Naive thymus-derived CD4-positive, alpha-beta T cell (primary cell): Measurements from ENCODE around the gene DMD. TPM values are rescaled to one million over a fixed set of nuclear protein-coding genes. Genes with fewer than 3 reads are reported as not detected.

Experiments
- ATAC-seq: fragments of 150-1000 bp; cut with Tn5 transposase; 2 replicates; pipeline ENCODE4 v1.10.0; 2021; ENCODE audit warnings: mild to moderate bottlenecking, moderate library complexity
- CTCF ChIA-PET: fragments of 350-600 bp; sonication (Branson Sonifier 250); formaldehyde crosslinking; loops from one replicate; lab custom pipeline; 2021; ENCODE audit warnings: antibody characterized with exemption; lab: Charles Lee
- POLR2A ChIA-PET: fragments of 350-600 bp; sonication (Branson Sonifier 250); formaldehyde crosslinking; loops from one replicate; lab custom pipeline; 2021; ENCODE audit warnings: antibody characterized with exemption, inconsistent platforms; lab: Charles Lee
- DNase-seq, 9 donors: peaks; one replicate each; pipeline versions ENCODE4 v3.0.0 to v3.0.0-alpha.2; 2020 to 2022; ENCODE audit warnings: mixed read lengths in 1 of 9
- H3K27ac ChIP-seq: one replicate; pipeline ENCODE4 v1.7.0; 2013; ENCODE audit warnings: mild to moderate bottlenecking, low read depth, low read length, moderate library complexity
- H3K27me3 ChIP-seq, 2 donors: one replicate each; pipeline ENCODE4 v1.7.0; 2013; ENCODE audit warnings: low read length in 2 of 2, mild to moderate bottlenecking in 2 of 2, moderate library complexity in 2 of 2; ENCODE audit not compliant: control insufficient read depth in 2 of 2, insufficient read depth in 2 of 2
- H3K36me3 ChIP-seq, 3 experiments: 1 replicate in 2 of 3; 2 replicates in 1 of 3; pipeline ENCODE4 v1.7.0; 2013; ENCODE audit warnings: low read length in 3 of 3, mild to moderate bottlenecking in 3 of 3, moderate library complexity in 1 of 3; ENCODE audit not compliant: insufficient read depth in 3 of 3, control insufficient read depth in 2 of 3
- H3K4me1 ChIP-seq, 2 donors: one replicate each; pipeline ENCODE4 v1.7.0; 2013; ENCODE audit warnings: low read length in 2 of 2, mild to moderate bottlenecking in 2 of 2, moderate library complexity in 1 of 2; ENCODE audit not compliant: control insufficient read depth in 2 of 2, insufficient read depth in 2 of 2
- H3K4me3 ChIP-seq: 2 replicates; pipeline ENCODE4 v1.7.0; 2013; ENCODE audit warnings: mild to moderate bottlenecking, low read length
- H3K9me3 ChIP-seq, 3 experiments: 1 replicate in 2 of 3; 2 replicates in 1 of 3; pipeline ENCODE4 v1.7.0; 2013; ENCODE audit warnings: low read length in 3 of 3; ENCODE audit not compliant: control insufficient read depth in 2 of 3
- H3K27ac Mint-ChIP-seq, 9 donors: one replicate each; pipeline ENCODE4 v1.8.0; 2020 to 2022; ENCODE audit warnings: mixed read lengths in 9 of 9, mild to moderate bottlenecking in 8 of 9, moderate library complexity in 5 of 9, inconsistent platforms in 2 of 9
- H3K27me3 Mint-ChIP-seq, 5 donors: one replicate each; pipeline ENCODE4 v1.8.0; 2021 to 2022; ENCODE audit warnings: mixed read lengths in 5 of 5, mild to moderate bottlenecking in 1 of 5
- H3K36me3 Mint-ChIP-seq, 5 donors: one replicate each; pipeline ENCODE4 v1.8.0; 2020 to 2022; ENCODE audit warnings: mixed read lengths in 5 of 5, mild to moderate bottlenecking in 3 of 5, inconsistent platforms in 1 of 5
- H3K4me1 Mint-ChIP-seq, 7 donors: one replicate each; pipeline ENCODE4 v1.8.0; 2020 to 2022; ENCODE audit warnings: mixed read lengths in 7 of 7, mild to moderate bottlenecking in 3 of 7, inconsistent platforms in 1 of 7
- H3K4me3 Mint-ChIP-seq, 10 donors: one replicate each; pipeline ENCODE4 v1.8.0; 2020 to 2022; ENCODE audit warnings: mild to moderate bottlenecking in 10 of 10, mixed read lengths in 10 of 10, moderate library complexity in 6 of 10, inconsistent platforms in 2 of 10
- H3K9me3 Mint-ChIP-seq, 11 donors: one replicate each; pipeline ENCODE4 v1.8.0; 2020 to 2022; ENCODE audit warnings: mixed read lengths in 11 of 11, mild to moderate bottlenecking in 4 of 11, inconsistent platforms in 1 of 11, moderate library complexity in 1 of 11
- intact Hi-C, 2 donors: fragments of 100-400 bp; cut with micrococcal nuclease; formaldehyde crosslinking; loops; one replicate each; pipeline ENCODE4 v1.15.1; 2023
- polyA plus RNA-seq, 2 donors: library from polyadenylated mRNA; unstranded; fragments of 300-500 nt; fragmentation: Illumina TruSeq; gene quantifications; one replicate each; pipeline ENCODE4 v1.2.3, GENCODE V29; 2021
- total RNA-seq, 6 experiments: library from RNA in 5 of 6; stranded (reverse) in 5 of 6; gene quantifications; 1 replicate in 5 of 6; 2 replicates in 1 of 6; pipeline ENCODE4 v1.2.3 and lab custom pipeline; 2021 to 2026

Gene DMD
- total and polyA plus RNA-seq, 7 experiments from 2014 or later: 0.02 to 4.9 (median 0.28) TPM; not detected in 3

GRCh38 chrX:31545726-31546125 lies 1665.6 kb downstream of the DMD start:
- Histone ChIP-seq H3K4me3 (no peak overlapping the region), H3K4me1 (no peaks in the 10 kb centered on the region), H3K27me3 (no peaks in the 10 kb centered on the region), H3K36me3 (no peaks in the 10 kb centered on the region), H3K9me3 (no peaks in the 10 kb centered on the region), H3K27ac (no peak overlapping the region)
- H3K27ac Mint-ChIP-seq: no peak overlapping the region
- H3K27me3 Mint-ChIP-seq: no peaks in the 10 kb centered on the region
- DNase-seq (no peak), ATAC-seq (no peak)
- POLR2A ChIA-PET: no interaction called here
- no peaks in the 10 kb centered on the region for H3K36me3 Mint-ChIP-seq
- peaks cover 0 to 4% (median 0%) of the 10 kb centered on the region in 11 donors for H3K9me3 Mint-ChIP-seq
- H3K4me1 Mint-ChIP-seq: no peaks in the 10 kb centered on the region
- CTCF ChIA-PET: no interaction called here
- H3K4me3 Mint-ChIP-seq: no peak overlapping the region
- intact Hi-C loops: no loop called here

- H3K27ac Mint-ChIP-seq: no peak overlapping the region
- H3K4me1 Mint-ChIP-seq: no peaks in the 10 kb centered on the region
- H3K4me3 ChIP-seq: no peak overlapping the region
- H3K36me3 Mint-ChIP-seq: no peaks in the 10 kb centered on the region
- no peaks in the 10 kb centered on the region for H3K27me3 ChIP-seq
- peaks cover 0 to 4% (median 0%) of the 10 kb centered on the region in 11 donors for H3K9me3 Mint-ChIP-seq
- no peak overlapping the region for H3K4me3 Mint-ChIP-seq
- no peaks in the 10 kb centered on the region for H3K4me1 ChIP-seq
- ChIA-PET POLR2A (no interaction called here), CTCF (no interaction called here)
- H3K9me3 ChIP-seq: no peaks in the 10 kb centered on the region
- no peaks in the 10 kb centered on the region for H3K36me3 ChIP-seq
- DNase-seq (no peak), ATAC-seq (no peak)
- intact Hi-C loops: no loop called here
- no peaks in the 10 kb centered on the region for H3K27me3 Mint-ChIP-seq
- H3K27ac ChIP-seq: no peak overlapping the region
These were observed 1666.2 kb downstream of the DMD start for GRCh38 chrX:31545191-31545590.

DNA sequence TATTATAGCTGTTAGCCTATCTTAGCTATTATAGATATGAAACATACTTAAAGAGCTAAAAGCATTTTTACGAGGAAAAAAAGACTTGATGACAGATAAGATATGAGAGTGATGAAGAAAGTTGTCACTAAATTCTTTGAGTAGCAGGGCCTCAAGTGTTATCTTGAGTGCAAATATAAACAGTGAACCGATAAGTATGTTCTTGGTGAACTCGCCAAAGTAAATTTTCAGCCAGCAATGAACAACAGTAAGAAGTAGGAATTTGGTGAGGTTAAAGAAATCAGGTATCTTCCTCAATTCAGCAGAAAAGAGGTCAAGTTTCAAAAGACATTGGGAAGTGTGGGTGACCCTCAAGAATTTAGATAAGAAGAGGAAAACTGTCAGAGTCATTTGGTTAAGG lies 1667.7 kb downstream of the DMD start:
- ATAC-seq (no peak), DNase-seq (no peak)
- H3K9me3 Mint-ChIP-seq: peaks cover 0 to 4% (median 0%) of the 10 kb centered on the region in 11 donors
- intact Hi-C loops: no loop called here
- no peak overlapping the region for H3K27ac Mint-ChIP-seq
- ChIA-PET CTCF (no interaction called here), POLR2A (no interaction called here)
- H3K9me3 ChIP-seq: no peaks in the 10 kb centered on the region
- H3K4me1 ChIP-seq: no peaks in the 10 kb centered on the region
- no peak overlapping the region for H3K4me3 ChIP-seq
- no peaks in the 10 kb centered on the region for H3K27me3 ChIP-seq
- no peaks in the 10 kb centered on the region for H3K36me3 Mint-ChIP-seq
- H3K27me3 Mint-ChIP-seq: no peaks in the 10 kb centered on the region
- H3K36me3 ChIP-seq: no peaks in the 10 kb centered on the region
- H3K4me1 Mint-ChIP-seq: no peaks in the 10 kb centered on the region
- H3K27ac ChIP-seq: no peak overlapping the region
- H3K4me3 Mint-ChIP-seq: no peak overlapping the region

DNA sequence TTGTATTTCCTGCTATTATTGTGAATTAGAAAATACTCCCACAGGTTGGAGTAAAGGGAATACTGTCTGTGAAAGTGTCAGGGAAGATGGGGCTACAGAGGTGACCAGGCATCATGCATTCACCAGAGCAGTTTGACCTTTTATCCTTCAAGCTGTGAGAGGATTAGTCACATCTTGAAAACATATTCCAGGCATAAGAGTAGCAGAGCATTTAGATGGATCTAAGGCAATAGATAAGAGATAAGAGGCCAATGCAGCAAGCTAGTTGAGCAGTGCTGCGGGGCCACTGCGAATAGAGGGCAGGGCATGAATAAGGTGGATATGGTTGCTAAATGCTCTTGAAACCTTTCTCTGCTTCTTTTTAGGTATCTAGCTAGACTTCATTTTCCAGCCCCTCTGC lies 1668.8 kb downstream of the DMD start:
- no peaks in the 10 kb centered on the region for H3K4me1 ChIP-seq
- H3K36me3 Mint-ChIP-seq: no peaks in the 10 kb centered on the region
- H3K27me3 Mint-ChIP-seq: no peaks in the 10 kb centered on the region
- no peak for DNase-seq
- ChIA-PET CTCF (no interaction called here), POLR2A (no interaction called here)
- peaks cover 0 to 4% (median 0%) of the 10 kb centered on the region in 11 donors for H3K9me3 Mint-ChIP-seq
- H3K4me1 Mint-ChIP-seq: no peaks in the 10 kb centered on the region
- no peaks in the 10 kb centered on the region for H3K9me3 ChIP-seq
- H3K27ac Mint-ChIP-seq: no peak overlapping the region
- H3K4me3 Mint-ChIP-seq: no peak overlapping the region
- H3K36me3 ChIP-seq: no peaks in the 10 kb centered on the region
- H3K4me3 ChIP-seq: no peak overlapping the region
- ATAC-seq: no peak
- intact Hi-C loops: no loop called here
- H3K27ac ChIP-seq: no peak overlapping the region
- no peaks in the 10 kb centered on the region for H3K27me3 ChIP-seq

DNA sequence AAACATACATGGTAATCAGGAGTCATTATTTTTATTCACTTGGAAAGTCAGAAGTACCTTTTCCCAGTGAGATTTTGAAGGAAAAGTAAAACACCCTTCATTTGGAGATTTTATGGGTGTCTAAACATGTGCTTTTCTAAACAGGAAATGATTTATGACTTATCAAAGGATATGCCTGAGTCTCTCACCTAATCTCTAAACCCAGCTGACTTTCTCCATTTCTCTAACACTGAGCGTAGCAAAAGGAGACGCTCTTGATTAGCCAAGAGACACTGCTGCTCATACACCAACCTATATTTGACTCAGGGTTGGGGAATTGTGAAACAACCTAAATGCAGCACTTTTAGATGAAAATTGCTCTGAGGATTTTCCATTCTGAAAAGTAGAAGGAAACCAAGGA lies 1671.0 kb downstream of the DMD start:
- H3K4me1 Mint-ChIP-seq: no peaks in the 10 kb centered on the region
- H3K36me3 Mint-ChIP-seq: no peaks in the 10 kb centered on the region
- intact Hi-C loops: no loop called here
- Histone ChIP-seq H3K27ac (no peak overlapping the region), H3K27me3 (no peaks in the 10 kb centered on the region), H3K4me1 (no peaks in the 10 kb centered on the region), H3K9me3 (no peaks in the 10 kb centered on the region), H3K4me3 (no peak overlapping the region), H3K36me3 (no peaks in the 10 kb centered on the region)
- ATAC-seq: no peak
- H3K27ac Mint-ChIP-seq: no peak overlapping the region
- ChIA-PET CTCF (no interaction called here), POLR2A (no interaction called here)
- H3K4me3 Mint-ChIP-seq: no peak overlapping the region
- no peaks in the 10 kb centered on the region for H3K27me3 Mint-ChIP-seq
- H3K9me3 Mint-ChIP-seq: peaks cover 0 to 7% (median 0%) of the 10 kb centered on the region in 11 donors
- DNase-seq: no peak

DNA sequence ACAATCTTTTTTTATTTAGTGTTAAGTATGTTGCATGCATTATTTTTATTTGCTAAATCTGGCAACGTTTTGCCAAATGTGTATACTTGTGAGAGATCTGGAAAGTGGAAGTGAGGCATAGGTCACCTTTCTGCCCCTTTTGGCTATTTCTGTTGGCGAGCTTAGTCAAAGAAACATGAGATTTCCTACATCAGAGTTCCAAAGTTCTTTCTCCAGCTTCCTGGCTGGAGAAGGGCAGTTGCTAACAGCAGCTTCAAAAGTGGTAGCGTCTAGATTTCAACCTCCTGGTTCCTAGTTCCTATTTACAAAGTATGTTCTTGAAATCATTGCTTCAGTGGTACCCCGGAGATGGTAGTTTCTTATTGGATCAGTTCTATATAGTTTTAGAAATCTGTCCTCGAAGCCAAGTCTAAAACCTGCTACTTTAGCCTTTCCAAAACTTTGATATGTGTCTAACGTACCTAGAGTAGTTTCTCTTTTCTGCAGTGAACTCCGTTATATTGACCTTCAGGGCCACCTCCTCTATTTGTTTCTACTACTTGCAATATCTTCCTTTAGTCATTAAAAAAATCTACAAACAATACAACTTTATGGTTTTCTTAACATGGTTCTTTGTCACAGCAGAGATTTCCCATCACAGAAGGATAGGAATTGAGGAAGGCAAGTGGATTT lies 1683.8 kb downstream of the DMD start:
- intact Hi-C loops: no loop called here
- Histone ChIP-seq H3K4me3 (no peak overlapping the region), H3K4me1 (no peaks in the 10 kb centered on the region), H3K27ac (no peak overlapping the region), H3K27me3 (no peaks in the 10 kb centered on the region), H3K36me3 (no peaks in the 10 kb centered on the region), H3K9me3 (no peaks in the 10 kb centered on the region)
- no peaks in the 10 kb centered on the region for H3K27me3 Mint-ChIP-seq
- peaks cover 0 to 6% (median 0%) of the 10 kb centered on the region in 11 donors for H3K9me3 Mint-ChIP-seq
- ATAC-seq (no peak), DNase-seq (no peak)
- H3K27ac Mint-ChIP-seq: no peak overlapping the region
- ChIA-PET CTCF (no interaction called here), POLR2A (no interaction called here)
- H3K4me3 Mint-ChIP-seq: no peak overlapping the region
- H3K4me1 Mint-ChIP-seq: no peaks in the 10 kb centered on the region
- no peaks in the 10 kb centered on the region for H3K36me3 Mint-ChIP-seq

DNA sequence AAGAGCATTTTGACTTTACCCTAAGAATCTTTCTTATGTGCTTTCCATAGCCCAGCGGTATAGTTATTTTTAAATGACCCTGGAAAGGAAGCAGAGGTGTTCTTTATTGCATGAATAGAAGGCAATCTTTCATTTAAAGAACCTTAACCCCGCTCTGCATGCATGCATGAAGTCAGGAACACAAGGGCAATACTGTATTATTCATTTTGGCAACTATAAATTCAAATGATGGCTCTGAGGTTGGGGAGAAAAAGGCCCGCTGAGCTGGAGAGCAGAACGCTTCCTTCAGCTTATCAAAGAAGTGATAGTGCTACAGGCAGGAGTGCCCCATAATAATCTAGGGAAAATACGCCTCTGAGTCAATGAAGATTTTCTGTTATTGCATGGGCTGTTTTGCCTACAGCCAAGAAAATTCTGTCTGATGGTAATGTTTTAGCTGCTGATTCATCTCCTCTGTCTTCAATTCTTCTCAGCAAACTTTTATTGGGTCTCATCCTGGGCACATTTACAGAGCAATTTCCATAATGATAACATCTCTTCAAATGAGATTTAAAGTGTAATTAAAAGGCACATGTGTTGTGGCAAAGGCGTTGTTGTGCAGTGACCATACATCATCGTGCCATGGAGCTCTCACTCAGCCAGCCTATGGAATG lies 1687.3 kb downstream of the DMD start:
- Mint-ChIP-seq H3K4me3 (no peak overlapping the region), H3K9me3 (peaks cover 0 to 3% (median 0%) of the 10 kb centered on the region in 11 donors), H3K4me1 (no peaks in the 10 kb centered on the region), H3K36me3 (no peaks in the 10 kb centered on the region), H3K27me3 (no peaks in the 10 kb centered on the region), H3K27ac (no peak overlapping the region)
- Histone ChIP-seq H3K9me3 (no peaks in the 10 kb centered on the region), H3K36me3 (no peaks in the 10 kb centered on the region), H3K27ac (no peak overlapping the region), H3K4me1 (no peaks in the 10 kb centered on the region), H3K27me3 (no peaks in the 10 kb centered on the region), H3K4me3 (no peak overlapping the region)
- DNase-seq (no peak), ATAC-seq (no peak)
- ChIA-PET CTCF (no interaction called here), POLR2A (no interaction called here)
- intact Hi-C loops: no loop called here
